SH-SY5Y (cell line): ENCODE results near the gene MRPL54.

ENCODE experiments used
- GATA2 ChIP-seq: IDR thresholded peaks from 2 replicates; pipeline ENCODE4 v1.6.1; 2011; ENCODE audit warnings: mild to moderate bottlenecking, low read depth, low read length
- GATA3 ChIP-seq: IDR thresholded peaks from 2 replicates; pipeline ENCODE4 v1.6.1; 2011; ENCODE audit warnings: low read depth, mild to moderate bottlenecking, low read length, moderate library complexity

The MRPL54 gene

DNA sequence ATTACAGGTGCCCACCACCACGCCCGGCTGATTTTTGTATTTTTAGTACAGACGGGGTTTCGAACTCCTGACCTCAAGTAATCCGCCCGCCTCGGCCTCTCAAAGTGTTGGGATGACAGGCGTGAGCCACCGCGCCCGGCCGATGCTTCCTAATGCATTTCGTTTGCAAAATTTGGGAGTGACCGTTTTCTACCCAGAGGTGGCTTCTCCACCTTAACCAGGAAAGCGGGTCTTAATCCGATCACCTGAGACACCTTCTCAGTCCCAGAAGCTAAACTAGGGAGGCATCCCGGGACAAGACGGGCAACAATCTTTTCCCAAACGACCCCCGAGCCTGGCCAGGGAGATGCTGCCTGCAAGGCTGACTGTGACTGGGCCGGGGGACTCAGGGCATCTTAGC is 38.5 kb downstream of the MRPL54 start:
- TF ChIP-seq GATA2 (no peak), GATA3 (no peak)

DNA sequence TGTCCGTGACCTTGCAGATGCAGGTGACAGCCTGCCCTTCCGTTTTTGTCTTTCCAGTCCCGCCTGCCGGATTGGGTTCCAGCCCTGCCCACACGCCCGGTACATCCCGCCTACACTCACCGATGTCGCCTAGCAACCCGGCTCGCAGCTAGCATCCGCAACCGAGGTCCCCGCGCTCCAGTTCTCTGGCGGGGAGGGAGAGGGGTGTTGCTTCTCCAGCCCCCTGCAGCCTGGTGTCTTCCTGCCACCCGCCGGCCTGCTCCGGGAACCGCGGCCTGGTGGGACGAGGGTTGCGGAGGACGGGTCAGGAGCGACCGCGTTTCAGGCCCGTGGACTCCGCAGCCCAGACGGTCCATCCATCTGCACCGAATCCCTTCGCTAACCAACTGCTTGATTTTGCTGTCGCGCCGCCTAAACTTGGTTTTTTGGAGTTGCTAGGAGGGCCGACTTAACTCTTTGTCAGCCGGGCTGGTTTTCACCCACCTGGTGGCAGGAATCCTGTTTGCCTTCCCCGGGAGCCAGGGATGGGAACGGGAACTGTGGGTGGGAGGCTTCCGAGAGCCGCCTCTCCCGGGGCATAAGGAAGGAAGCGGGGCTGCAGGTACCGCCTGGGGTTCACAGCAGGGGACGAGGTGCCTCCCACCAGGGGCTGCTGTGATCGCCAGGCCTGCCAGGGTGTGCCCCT is 39.1 kb downstream of the MRPL54 start:
- TF ChIP-seq GATA3 = no peak
- TF ChIP-seq GATA2 = no peak

DNA sequence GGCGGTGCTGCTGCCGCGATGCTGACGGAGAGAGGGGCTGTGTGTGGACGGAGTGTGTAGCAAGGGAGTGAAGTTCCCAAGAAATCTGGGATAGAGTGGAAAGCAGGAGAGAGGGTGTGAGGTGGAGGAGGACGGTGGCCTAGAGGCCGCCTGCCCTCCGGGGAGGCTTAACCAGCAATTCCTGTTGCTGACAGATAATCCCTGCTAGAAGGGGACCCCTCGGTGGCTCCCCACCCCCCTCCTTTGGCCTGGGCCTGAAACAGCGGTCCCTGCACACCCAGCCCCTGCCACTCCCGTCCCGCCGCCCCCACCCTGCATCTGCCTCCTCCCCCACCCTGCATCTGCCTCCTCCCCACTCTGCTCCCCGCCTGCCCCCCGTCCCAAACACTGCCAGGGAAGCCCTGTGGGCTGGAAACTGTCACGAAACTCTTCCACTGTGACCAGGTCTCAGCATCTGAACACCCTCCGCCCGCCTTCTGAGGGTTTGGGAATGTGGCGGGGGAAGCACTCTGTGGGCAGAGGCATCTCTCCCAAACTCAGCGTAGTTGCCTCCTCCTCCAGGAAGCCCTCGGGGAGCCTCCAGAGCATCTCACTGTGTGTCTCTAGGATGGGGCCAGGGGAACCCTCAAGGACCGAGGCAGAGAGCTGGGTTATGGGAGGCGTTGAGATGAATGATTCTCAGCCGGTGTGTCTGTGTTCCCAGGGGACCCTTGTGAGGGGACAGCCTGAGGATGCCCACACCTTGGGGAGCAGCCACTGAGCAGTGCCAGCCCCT is 40.8 kb downstream of the MRPL54 start:
- TF ChIP-seq GATA2 = no peak
- no peak for TF ChIP-seq GATA3

DNA sequence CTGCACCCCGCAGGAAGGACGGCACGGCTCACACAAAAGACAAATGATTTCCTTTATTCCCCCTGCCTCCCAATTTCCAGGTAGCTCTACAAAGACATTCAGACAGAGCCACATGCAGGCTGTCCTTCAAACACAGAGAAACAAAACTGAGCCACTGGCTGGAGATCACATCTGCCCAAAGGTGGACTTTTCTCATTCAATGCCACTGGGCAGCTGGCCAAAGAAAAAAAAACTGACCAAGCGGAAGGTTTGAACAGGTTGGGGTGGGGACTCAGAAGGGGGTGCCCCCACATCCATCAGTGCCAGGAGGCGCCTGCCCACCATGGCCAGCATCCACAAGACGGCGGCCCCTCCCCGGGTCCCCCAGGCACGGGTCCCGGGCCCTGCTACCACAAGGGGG is 41.5 kb downstream of the MRPL54 start:
- TF ChIP-seq GATA2 = no peak
- TF ChIP-seq GATA3 = no peak

DNA sequence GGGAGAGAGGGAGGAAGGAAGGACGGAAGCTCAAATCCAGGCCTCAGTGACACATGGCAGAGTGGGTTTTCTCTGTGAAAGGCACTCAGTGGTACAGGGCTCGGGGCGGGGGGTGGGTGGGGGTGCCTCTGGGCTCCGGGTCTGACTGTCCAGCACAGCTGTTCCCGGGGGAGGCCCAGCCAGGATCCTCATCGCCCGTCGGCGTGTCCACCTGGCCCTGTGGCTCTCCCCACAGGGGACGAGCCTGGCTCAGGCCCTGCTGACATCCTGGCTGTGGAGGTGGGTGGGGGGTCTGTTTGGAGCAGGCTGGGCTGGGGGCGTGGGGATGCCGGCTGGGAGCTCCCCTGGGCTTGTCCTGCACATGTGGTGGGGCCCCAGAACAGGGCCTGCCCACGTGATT is 41.9 kb downstream of the MRPL54 start:
- TF ChIP-seq GATA2 (no peak), GATA3 (no peak)

DNA sequence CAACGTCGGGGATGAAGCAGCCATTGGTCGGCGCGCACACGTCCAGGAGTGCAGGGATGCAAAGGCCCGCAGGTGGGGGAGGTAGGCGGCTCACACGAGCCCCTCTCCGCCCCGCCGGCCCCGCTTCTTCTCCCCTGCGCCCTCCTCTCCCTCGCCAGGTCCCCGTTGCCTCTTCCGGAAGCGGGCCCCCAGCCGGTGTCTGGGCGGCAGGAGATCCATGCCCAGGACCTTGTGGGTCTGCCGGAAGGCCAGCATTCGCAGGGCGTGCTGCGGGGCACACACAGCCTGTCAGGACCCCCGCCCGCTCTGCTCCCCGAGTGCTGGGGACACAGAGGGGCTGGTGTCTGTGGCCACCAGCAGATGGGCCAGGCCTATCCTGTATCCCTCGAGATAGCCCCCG is 43.4 kb downstream of the MRPL54 start:
- TF ChIP-seq GATA2 (no peak), GATA3 (no peak)

DNA sequence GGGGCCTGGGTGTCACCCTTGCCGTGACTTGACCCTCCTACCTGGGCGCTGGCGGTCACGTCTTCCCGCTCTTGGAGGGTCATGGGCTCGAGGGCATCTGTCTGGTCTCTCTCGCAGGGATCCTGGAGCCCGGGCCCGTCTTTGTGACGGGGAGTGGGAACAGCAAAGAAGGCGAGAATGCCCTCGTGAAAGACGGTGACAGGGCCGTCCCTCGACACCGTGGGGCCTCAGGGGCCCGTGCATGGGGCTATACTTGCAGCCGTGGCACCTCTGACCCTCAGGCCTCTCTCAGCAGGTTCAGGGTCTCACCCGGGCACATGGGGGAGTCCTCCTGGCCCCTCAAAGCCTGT is 44.6 kb downstream of the MRPL54 start:
- TF ChIP-seq GATA2 (no peak), GATA3 (no peak)

DNA sequence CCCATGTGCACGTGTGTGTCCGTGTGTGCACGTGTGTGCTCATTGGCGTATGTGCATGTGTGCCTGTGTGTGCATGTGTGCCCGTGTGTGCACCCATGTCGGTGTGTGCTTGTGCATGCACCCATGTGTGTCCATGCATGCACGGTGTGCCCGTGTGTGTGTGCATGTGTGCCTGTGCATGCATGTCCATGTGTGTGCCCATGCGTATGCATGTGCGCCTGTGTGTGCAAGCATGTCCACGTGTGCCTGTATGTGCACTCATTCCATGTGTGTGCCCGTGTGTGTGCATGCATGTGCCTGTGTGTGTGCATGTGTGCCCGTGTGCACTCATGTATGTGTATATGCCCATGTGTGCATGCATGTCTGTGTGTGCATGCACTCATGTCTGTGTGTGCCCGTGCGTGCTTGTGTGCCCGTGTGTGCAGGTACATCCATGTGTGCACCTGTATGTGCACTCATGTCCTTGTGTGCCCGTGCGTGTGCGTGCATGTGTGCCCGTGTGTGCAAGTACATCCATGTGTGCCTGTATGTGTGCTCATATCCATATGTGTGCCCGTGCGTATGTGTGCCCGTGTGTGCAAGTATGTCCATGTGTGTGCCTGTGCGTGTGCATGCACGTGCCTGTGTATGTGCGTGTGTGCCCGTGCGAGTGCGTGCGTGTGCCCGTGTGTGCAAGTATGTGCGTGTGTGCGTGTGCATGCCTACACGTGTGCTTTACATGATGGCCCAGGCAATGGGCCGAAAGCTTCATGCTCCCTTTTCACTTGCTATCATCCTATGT is 45.3 kb downstream of the MRPL54 start:
- no peak for TF ChIP-seq GATA2
- no peak for TF ChIP-seq GATA3

DNA sequence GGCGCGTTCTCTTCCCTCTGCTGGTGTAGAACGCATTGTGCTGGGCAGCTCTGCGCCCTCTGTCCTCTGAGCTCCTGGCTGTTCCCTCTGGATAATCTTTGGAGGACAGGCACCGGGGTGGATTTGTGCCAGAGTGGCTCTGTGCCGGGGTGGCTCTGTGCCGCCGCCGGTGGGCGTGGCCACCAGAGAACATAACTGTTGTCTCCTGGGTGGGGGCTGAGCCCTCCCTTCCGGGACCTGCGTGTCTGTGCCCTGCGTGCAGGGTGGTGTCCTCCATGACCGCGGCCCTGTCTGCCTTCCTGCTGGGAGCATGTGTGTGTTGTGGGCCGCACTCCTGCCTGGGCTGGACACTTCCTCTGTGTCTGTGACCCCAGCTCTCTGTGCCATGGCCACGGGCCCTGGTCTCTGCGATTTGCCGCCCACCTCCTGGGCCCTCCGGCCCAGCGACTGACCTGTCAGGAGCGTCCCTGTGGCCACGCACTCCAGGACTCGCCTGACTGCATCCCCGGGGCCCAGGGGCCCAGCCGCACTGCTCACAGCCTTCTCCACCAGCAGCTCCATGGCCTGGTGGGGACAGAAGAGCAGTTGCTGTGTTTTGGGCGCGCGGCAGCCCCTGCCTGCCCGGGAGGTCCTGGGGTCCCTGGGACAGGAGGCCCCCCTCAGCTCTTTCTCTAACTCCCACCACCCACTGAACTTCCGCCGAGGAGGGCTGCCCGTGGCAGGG is 46.1 kb downstream of the MRPL54 start:
- TF ChIP-seq GATA3 (no peak), GATA2 (no peak)

DNA sequence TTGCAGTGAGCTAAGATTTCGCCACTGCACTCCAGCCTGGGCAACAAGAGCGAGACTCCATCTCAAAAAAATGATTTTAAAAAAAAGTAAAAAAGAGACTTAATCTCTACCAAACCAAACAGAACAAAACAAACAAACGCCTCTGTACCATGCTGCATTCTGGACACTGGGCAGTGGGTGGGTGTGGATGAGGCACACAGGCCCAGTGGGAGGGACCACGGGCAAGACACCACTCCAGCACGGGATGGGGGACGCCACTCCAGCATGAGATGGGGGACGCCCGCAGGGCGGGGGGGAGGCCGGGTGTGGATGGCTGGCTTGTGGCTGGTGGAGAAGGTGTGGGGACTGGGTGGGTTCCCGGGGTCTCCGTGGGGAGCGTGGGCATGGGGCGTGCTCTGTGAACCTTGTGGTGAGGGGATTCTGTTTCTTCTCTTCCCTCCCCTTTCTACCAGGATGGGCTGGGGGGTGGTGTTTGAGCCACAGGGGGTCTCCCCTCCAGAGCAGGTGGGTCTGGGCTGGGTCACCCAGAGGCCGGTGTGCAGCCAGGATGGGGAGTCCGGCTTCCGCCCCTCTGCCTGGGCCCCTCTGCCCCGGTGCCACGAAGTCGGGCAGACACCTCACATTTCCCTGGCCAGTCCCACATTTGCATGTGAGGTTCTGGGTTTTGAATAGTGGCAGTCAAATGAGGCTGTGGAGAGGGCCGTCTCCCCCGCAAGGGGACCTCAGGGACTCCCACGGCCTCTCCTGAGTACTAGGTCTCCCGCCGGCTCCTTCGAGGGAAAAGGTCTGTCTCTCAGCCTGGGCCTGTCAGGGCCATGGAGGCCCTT is 47.6 kb downstream of the MRPL54 start:
- no peak for TF ChIP-seq GATA2
- no peak for TF ChIP-seq GATA3

DNA sequence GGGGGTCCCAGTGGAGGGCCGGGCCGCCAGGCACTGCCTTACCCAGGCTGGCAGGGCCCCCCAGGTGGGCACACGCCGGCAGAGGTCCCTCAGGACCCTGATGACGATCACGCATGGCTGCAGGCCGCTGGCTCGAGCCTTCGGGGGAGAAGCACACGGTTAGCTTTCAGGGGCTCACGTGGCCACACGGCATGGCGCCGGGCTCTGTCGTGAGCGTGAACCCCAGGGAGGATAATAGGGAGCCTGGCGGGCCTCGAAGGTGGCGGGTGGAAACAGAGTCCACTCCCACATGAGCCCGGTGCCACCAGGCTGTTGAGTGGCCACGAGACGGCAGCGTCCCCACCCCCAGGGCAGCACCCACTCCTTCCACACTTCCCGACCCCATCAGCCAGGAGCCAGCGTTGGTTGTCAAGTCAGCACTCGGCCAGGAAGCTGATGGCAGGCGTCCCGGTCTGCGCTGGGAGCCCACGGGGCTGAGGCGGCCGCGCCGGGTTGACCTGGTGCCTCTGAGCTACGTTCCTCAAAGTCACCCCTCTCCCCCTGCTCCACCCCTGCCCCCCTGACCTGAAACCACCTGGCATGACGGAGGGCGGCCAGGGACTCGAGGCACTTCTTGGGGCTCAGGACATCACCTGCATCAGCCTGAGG is 48.4 kb downstream of the MRPL54 start:
- TF ChIP-seq GATA2 (no peak), GATA3 (no peak)

DNA sequence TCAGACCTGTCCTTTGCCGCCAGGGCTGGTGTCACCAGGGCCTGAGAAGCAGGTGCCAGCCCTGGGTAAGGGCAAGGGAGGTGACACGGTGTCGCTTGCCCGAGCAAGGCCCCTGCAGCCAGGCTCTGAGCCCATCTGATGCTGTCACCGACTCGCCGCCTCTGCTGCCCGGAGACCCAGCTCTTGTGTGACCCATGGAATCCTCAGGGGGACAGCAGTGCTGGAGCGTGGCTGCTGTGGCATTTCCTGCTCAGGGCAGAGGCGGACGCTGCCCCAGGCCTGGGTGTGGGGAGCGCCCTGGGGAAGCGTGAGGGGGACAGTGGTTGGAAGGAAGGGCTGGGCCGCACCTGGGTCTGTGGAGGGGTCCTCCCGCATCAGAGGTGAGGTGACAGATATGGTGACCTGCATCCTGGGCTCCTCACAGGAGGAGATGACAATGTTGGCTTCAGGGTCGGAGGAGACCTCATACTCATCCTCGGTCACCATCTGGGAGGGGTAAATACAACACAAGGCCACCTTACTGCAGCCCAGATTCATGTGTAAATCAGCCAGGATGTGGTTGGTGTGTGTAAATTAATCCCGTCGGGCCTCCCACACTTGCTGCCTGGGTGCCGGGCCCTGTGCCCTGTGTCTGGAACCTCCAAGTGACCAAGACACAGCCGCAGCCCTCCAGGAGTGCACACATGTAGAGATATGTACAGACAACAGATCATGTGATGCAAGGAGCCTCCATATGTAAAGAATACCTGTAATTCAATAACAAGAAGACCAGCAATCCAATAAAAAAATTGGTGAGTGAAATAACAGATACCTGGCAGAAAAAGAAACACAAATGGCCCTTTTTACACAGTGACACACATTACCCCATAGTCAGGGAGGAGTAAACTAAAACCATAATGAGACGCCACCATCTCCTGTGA is 51.3 kb downstream of the MRPL54 start:
- TF ChIP-seq GATA3 (no peak), GATA2 (no peak)

DNA sequence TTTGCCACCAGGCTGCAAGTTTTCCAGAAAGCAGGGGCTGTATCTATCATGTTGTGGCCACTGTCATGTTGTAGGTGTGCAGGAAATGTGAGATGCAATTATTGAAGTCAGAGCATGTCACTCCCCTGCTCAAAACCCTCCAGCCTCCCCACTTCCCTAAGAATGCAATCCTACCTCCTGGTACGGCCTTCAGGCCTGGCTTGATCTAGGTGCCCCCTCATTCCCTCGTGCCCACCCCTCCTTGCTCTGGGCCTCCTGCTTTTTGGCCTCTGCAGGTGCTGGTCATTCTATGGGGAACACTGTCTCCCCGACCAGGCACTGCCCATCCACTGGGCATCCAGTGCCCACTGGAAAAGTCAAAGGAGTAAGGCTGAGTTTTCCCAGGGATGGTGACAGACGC is 52.2 kb downstream of the MRPL54 start:
- TF ChIP-seq GATA3 (no peak), GATA2 (no peak)
